NAMALWA (cell line): ENCODE data around the gene BTNL8.

ENCODE experiments used
- DNase-seq: peaks from one replicate; pipeline ENCODE4 v3.0.0-alpha.2; 2015; ENCODE audit warnings: low spot score

BTNL8 gene

GRCh38 chr5:180959661-180960060 is 60.7 kb downstream of the BTNL8 start:
- DNase-seq, result no peak

DNA sequence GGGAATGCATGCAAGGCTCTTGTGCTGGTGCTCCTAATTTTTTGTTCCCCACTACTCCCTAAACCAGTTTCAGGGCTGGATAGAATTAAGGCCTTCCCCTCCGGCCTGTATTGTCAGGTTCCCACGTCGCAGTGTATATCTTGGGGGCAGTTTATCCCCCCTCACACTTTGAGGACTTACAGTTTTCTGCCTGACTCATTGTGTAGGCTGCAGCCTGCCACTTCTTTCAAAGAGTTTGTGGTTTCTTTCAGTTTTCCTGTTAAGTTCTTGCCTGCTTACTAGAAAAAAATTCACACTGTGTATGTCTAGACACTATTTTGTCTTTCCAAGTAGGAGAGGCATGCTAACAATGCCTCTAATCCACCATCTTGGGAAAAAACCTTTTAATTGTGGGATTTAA is 61.2 kb downstream of the BTNL8 start:
- no peak for DNase-seq

- no peak for DNase-seq
These were observed 70.4 kb downstream of the BTNL8 start for GRCh38 chr5:180969406-180969805.

DNA sequence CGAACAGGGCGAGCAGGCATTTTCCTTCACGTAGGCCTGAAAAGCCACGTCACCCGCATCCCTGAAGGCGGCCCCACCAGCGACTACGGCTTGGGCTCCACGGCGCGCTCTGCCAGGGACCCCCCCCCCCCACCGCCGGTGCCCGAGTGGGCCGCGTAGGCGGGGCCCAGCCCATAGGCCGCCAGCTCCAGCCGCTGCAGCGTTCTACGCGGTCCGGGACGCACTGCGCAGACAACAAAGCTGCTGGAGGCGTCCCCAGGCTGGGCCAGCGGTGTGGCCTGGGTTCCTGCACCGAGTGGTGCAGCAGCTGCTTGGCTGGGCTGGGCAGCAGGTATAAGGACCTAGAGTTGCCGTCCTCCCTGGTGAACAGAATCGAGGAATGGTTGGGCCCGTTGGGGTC is 71.4 kb downstream of the BTNL8 start:
- no peak for DNase-seq

- no peak for DNase-seq
These were observed 71.9 kb downstream of the BTNL8 start for GRCh38 chr5:180970875-180971274.

- no peak for DNase-seq
These were observed 75.8 kb downstream of the BTNL8 start for GRCh38 chr5:180974612-180975315.

DNA sequence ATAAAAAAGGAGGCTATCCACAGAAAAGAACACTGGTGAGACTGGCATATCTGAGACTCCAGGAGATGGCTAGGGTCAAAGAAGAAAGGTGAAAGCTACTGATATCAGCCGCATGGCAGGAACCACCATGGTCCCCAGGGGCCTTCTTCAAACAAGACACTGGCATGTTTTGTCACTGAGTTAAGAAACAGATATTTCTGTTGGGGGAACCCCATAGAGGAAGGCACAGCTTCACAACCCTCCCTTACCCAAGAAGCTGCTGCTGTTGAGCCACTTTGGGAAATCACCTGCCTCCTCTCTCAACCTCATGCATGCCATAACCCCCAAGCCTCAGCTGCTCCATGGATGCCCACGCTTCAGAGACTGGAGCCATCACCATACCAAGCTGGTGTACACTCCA is 76.4 kb downstream of the BTNL8 start:
- peak; percentile 13 for DNase-seq

DNA sequence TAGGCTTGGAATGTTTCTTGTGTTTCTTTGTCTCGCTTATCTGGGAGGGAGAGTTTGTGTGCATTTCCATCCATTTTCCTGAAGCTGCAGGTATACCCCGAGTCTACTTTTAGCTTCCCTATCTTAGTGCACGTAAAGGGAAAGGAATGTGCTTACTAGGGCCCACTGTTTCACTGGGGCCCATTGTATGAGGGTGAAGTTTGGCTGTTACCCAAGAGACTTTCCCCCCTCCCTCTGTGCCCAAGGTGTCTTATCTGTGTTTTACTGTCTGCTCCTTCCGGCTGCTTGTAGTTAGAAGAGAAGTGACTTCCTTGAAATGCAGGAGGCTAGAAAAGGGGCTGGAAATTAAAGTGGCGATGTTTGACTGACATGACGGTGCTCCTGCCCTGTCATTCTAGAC is 77.6 kb downstream of the BTNL8 start:
- DNase-seq, result no peak

DNA sequence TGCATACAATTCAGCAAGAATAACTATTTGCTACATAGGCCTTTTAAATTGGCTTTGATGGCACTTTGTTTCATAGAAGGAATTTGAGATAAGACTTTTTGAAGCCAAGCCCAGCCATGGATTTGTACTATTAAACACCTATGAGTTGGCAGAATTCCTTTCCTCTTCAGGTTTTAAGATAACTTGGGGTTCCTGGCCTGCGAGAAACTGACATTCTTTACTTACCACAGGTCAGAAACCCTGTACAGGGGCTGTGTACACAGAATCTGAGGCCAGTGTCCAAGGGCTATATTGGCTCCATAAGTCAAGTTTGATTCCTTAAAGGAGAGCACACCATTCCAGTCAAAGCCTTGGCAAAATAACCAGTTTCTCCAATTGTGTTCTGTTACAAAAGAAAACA is 78.9 kb downstream of the BTNL8 start:
- DNase-seq, result no peak

- DNase-seq, result no peak
These were observed 83.2 kb downstream of the BTNL8 start for GRCh38 chr5:180982008-180982741.

GRCh38 chr5:180988016-180988415 is 89.1 kb downstream of the BTNL8 start:
- no peak for DNase-seq

- DNase-seq, result no peak
These were observed 89.6 kb downstream of the BTNL8 start, which contains the start of gene BTNL3 for GRCh38 chr5:180988592-180988991. TSS of gene BTNL3 (plus strand) at chr5:180988846. CDS start at chr5:180989029, 183 bp downstream.

DNA sequence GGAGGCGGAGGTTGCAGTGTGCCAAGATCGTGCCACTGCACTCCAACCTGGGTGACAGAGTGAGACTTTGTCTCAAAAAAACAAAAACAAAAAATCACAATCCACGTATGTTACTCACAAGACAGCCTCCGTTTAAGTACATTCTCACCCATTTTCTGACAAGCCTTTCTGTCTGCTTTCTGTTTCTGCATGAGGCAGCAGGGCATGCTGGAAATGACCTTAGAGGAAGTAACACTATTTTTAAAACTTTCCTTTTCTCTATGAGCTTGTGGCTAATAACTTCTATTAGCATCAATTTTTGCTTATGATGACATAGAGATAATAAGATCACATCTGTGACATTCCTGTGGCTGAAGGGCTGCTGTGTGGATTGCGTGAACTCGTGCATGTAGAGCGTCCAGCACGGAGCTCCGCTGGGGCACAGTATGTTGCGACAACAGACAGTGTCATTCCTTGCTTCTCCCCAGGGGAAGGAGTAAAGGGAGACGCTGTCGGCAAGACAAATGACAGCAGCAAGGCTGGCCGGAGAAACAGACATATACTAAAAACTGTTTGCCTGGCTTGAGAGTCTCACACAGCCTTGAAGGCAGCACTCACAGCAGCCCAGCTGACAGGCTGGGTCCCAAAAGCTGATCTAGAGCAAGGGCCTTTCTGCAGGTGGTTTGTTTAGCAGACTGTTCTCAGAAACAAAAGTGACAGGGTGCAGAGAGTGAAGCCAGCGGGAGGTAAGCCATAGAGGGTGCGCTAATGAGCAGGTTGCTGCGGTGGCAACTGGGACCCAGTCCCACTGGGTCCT is 91.3 kb downstream of the BTNL8 start:
- DNase-seq, result no peak

DNA sequence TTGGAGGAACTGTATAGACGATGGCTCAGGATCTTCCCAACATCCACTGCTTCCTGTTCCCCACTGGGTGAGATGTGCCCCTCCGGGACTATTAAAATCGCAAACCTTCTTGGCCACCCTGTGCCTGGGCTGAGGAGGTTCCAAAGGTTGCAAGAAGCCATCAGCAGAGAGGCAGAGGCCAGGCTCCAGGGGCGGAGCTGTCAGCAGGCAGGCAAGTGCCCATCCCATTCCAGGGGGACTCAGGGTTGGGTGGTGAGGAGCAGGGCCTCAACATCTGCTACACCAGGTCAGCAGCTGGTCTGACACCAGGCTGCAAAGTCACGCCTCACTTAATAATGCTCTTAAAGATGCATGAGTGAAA is 91.9 kb downstream of the BTNL8 start:
- no peak for DNase-seq
